HEK293 (cell line): ENCODE results near the gene PRX.
A peak's percentile ranks its signal among the peaks of the same experiment; 100 is the strongest.

Source experiments
- CTCF ChIA-PET: fragments of 350-600 bp; formaldehyde crosslinking; extraction: SDS; loops from one replicate; lab custom pipeline; 2021; ENCODE audit warnings: antibody characterized with exemption; lab: Yijun Ruan, JAX
- POLR2A ChIA-PET: fragments of 300-600 bp; formaldehyde crosslinking; extraction: SDS; loops from one replicate; lab custom pipeline; 2020; ENCODE audit warnings: antibody characterized with exemption, inconsistent platforms; lab: Yijun Ruan, JAX
- H3K27ac ChIP-seq: fragments of 200-500 bp; sonication (Bioruptor generic); 2 replicates; pipeline ENCODE4 v1.5.1; 2014; ENCODE audit warnings: low read depth, low read length, control low read depth, inconsistent platforms; ENCODE audit errors: extremely low read depth
- H3K36me3 ChIP-seq, 2 experiments: fragments of 200-500 bp in 1 of 2; sonication (Bioruptor generic) in 1 of 2; 1 replicate in 1 of 2; 2 replicates in 1 of 2; pipeline ENCODE4 v1.5.1; 2014 to 2017; ENCODE audit warnings: inconsistent platforms in 2 of 2, low read length in 2 of 2; ENCODE audit not compliant: control insufficient read depth in 2 of 2, insufficient read depth in 1 of 2
- H3K4me1 ChIP-seq: fragments of 200-500 bp; sonication (Bioruptor generic); 2 replicates; pipeline ENCODE4 v1.5.1; 2014; ENCODE audit warnings: mild to moderate bottlenecking, low read length, inconsistent platforms; ENCODE audit not compliant: control insufficient read depth, insufficient read depth
- H3K4me3 ChIP-seq: 2 replicates; pipeline ENCODE4 v1.5.1; 2011; ENCODE audit warnings: low read depth, mild to moderate bottlenecking, control low read depth, low read length, moderate library complexity
- H3K9me3 ChIP-seq: fragments of 200-500 bp; sonication (Bioruptor generic); 2 replicates; pipeline ENCODE4 v1.5.1; 2014; ENCODE audit warnings: low read depth, low read length, inconsistent platforms; ENCODE audit not compliant: control insufficient read depth, insufficient read depth
- BCL11A ChIP-seq: fragments of 450-650 bp; formaldehyde crosslinking; IDR thresholded peaks from 2 replicates; pipeline ENCODE4 v1.5.1; 2016; ENCODE audit warnings: low read depth, missing biosample characterization, missing genetic modification characterization
- GLIS2 ChIP-seq: fragments of 450-650 bp; formaldehyde crosslinking; IDR thresholded peaks from 2 replicates; pipeline ENCODE4 v1.5.1; 2016; ENCODE audit warnings: missing biosample characterization, missing genetic modification characterization
- HOXA7 ChIP-seq: sonication (generic); formaldehyde crosslinking; IDR thresholded peaks from 2 replicates; pipeline ENCODE4 v1.8.1; 2022; ENCODE audit warnings: missing genetic modification reagents, borderline replicate concordance
- KLF9 ChIP-seq: fragments of 450-650 bp; formaldehyde crosslinking; IDR thresholded peaks from 2 replicates; pipeline ENCODE4 v1.5.1; 2016; ENCODE audit warnings: missing biosample characterization, missing genetic modification characterization, low read depth
- PRDM4 ChIP-seq: fragments of 450-650 bp; formaldehyde crosslinking; IDR thresholded peaks from 2 replicates; pipeline ENCODE4 v1.5.1; 2017; ENCODE audit warnings: missing biosample characterization, missing genetic modification characterization
- YY2 ChIP-seq: fragments of 450-650 bp; formaldehyde crosslinking; IDR thresholded peaks from 2 replicates; pipeline ENCODE4 v1.5.1; 2016; ENCODE audit warnings: missing biosample characterization, missing genetic modification characterization
- ZBTB21 ChIP-seq: fragments of 450-650 bp; formaldehyde crosslinking; IDR thresholded peaks from 2 replicates; pipeline ENCODE4 v1.5.1; 2017; ENCODE audit warnings: missing biosample characterization, missing genetic modification characterization
- ZBTB6 ChIP-seq: fragments of 450-650 bp; formaldehyde crosslinking; IDR thresholded peaks from 2 replicates; pipeline ENCODE4 v1.5.1; 2017; ENCODE audit warnings: missing biosample characterization, missing genetic modification characterization
- ZFP3 ChIP-seq: fragments of 450-650 bp; formaldehyde crosslinking; IDR thresholded peaks from 2 replicates; pipeline ENCODE4 v1.5.1; 2016; ENCODE audit warnings: low read depth, missing biosample characterization, missing genetic modification characterization
- ZNF184 ChIP-seq: fragments of 450-650 bp; IDR thresholded peaks from 2 replicates; pipeline ENCODE4 v1.5.1; 2018; ENCODE audit warnings: missing biosample characterization, mild to moderate bottlenecking, missing genetic modification characterization
- ZNF24 ChIP-seq: fragments of 450-650 bp; formaldehyde crosslinking; IDR thresholded peaks from 2 replicates; pipeline ENCODE4 v1.5.1; 2016; ENCODE audit warnings: missing biosample characterization, missing genetic modification characterization
- ZNF26 ChIP-seq: fragments of 450-650 bp; formaldehyde crosslinking; IDR thresholded peaks from 2 replicates; pipeline ENCODE4 v1.5.1; 2016; ENCODE audit warnings: missing biosample characterization, missing genetic modification characterization
- ZNF335 ChIP-seq: fragments of 450-650 bp; formaldehyde crosslinking; conservative IDR thresholded peaks from 2 replicates; pipeline ENCODE4 v1.5.1; 2016; ENCODE audit warnings: missing biosample characterization, missing genetic modification characterization
- ZNF366 ChIP-seq: fragments of 450-650 bp; formaldehyde crosslinking; conservative IDR thresholded peaks from 2 replicates; pipeline ENCODE4 v1.5.1; 2016; ENCODE audit warnings: missing biosample characterization, missing genetic modification characterization
- ZNF391 ChIP-seq: fragments of 450-650 bp; formaldehyde crosslinking; IDR thresholded peaks from 2 replicates; pipeline ENCODE4 v1.5.1; 2016; ENCODE audit warnings: low read depth, missing biosample characterization, missing genetic modification characterization, borderline replicate concordance
- ZNF433 ChIP-seq: fragments of 450-650 bp; formaldehyde crosslinking; IDR thresholded peaks from 2 replicates; pipeline ENCODE4 v1.5.1; 2016; ENCODE audit warnings: missing biosample characterization, missing genetic modification characterization, low read depth
- ZNF48 ChIP-seq: fragments of 450-650 bp; formaldehyde crosslinking; IDR thresholded peaks from 2 replicates; pipeline ENCODE4 v1.5.1; 2016; ENCODE audit warnings: missing biosample characterization, missing genetic modification characterization
- ZNF580 ChIP-seq: fragments of 450-650 bp; formaldehyde crosslinking; IDR thresholded peaks from 2 replicates; pipeline ENCODE4 v1.5.1; 2016; ENCODE audit warnings: missing biosample characterization, missing genetic modification characterization
- ZNF600 ChIP-seq: fragments of 450-650 bp; formaldehyde crosslinking; IDR thresholded peaks from 2 replicates; pipeline ENCODE4 v1.5.1; 2016; ENCODE audit warnings: missing biosample characterization, missing genetic modification characterization
- ZNF623 ChIP-seq: fragments of 450-650 bp; formaldehyde crosslinking; IDR thresholded peaks from 2 replicates; pipeline ENCODE4 v1.5.1; 2016; ENCODE audit warnings: missing biosample characterization, missing genetic modification characterization
- ZNF629 ChIP-seq: fragments of 450-650 bp; formaldehyde crosslinking; IDR thresholded peaks from 2 replicates; pipeline ENCODE4 v1.5.1; 2017; ENCODE audit warnings: missing biosample characterization, missing genetic modification characterization
- ZNF670 ChIP-seq: fragments of 450-650 bp; formaldehyde crosslinking; IDR thresholded peaks from 2 replicates; pipeline ENCODE4 v1.5.1; 2016; ENCODE audit warnings: missing biosample characterization, missing genetic modification characterization, low read depth
- ZNF843 ChIP-seq: fragments of 450-650 bp; formaldehyde crosslinking; IDR thresholded peaks from 2 replicates; pipeline ENCODE4 v1.5.1; 2016; ENCODE audit warnings: missing biosample characterization, missing genetic modification characterization
- ZSCAN23 ChIP-seq: fragments of 450-650 bp; formaldehyde crosslinking; IDR thresholded peaks from 2 replicates; pipeline ENCODE4 v1.5.1; 2016; ENCODE audit warnings: missing biosample characterization, missing genetic modification characterization

PRX gene

GRCh38 chr19:40438284-40438683 lies 25.1 kb upstream of the PRX start:
- TF ChIP-seq ZFP3 (tag by site-specific recombination) (no peak), ZNF433 (tag by site-specific recombination) (no peak), ZNF600 (tag by site-specific recombination) (peak; percentile 40; the same call in 1 of the 2 replicates), KLF9 (no peak), ZNF184 (tag by site-specific recombination) (no peak), ZNF623 (tag by site-specific recombination) (peak; percentile 96)
- H3K27ac ChIP-seq: no peak overlapping the region
- no peak overlapping the region for H3K4me3 ChIP-seq
- H3K4me1 ChIP-seq: peaks cover 9% of the 10 kb centered on the region
- H3K9me3 ChIP-seq: no peaks in the 10 kb centered on the region
- ChIA-PET POLR2A (interaction anchor here (1.0 to 17.1 kb wide), 3 partner anchors 14 to 161 kb away, joined by 3 to 428 read pairs (median 3); partner anchors contain the start of gene SERTAD1), CTCF (interaction anchor here (1.0 to 2.7 kb wide), 6 partner anchors 12 to 196 kb away, joined by 4 to 17 read pairs (median 8); partner anchors contain the start of gene SERTAD1)
- peaks cover 20 to 21% of the 10 kb centered on the region in 2 experiments for H3K36me3 ChIP-seq

- POLR2A ChIA-PET: interaction anchor here (0.5 to 17.1 kb wide), 11 partner anchors 9 to 149 kb away, joined by 3 to 428 read pairs (median 5); partner anchors contain the start of genes BLVRB, C19orf47, PLD3 and SERTAD1
- Histone ChIP-seq H3K4me3 (peak overlapping the region; percentile 34), H3K4me1 (peaks cover 16% of the 10 kb centered on the region), H3K27ac (peak overlapping the region; percentile 100), H3K36me3 (no peaks in the 10 kb centered on the region; a peak in 1 of 3 replicates), H3K9me3 (no peaks in the 10 kb centered on the region)
- CTCF ChIA-PET: interaction anchor here (1.0 to 3.0 kb wide), 9 partner anchors 9 to 279 kb away, joined by 4 to 21 read pairs (median 5); no protein-coding TSS in a partner anchor
- TF ChIP-seq ZNF629 (tag by site-specific recombination) (peak; percentile 56; the same call in 1 of the 2 replicates), GLIS2 (tag by site-specific recombination) (peak; percentile 95), BCL11A (tag by site-specific recombination) (peak; percentile 46; the same call in 1 of the 2 replicates), YY2 (tag by site-specific recombination) (no peak), ZNF580 (tag by site-specific recombination) (0 out of 2 replicates have a peak, but pooled peaks have one; percentile 19), ZNF24 (tag by site-specific recombination) (0 out of 2 replicates have a peak, but pooled peaks have one; percentile 42), HOXA7 (CRISPR knock-in tag) (no peak), ZNF335 (peak; percentile 98), ZNF391 (tag by site-specific recombination) (0 out of 2 replicates have a peak, but pooled peaks have one; percentile 67), ZBTB6 (tag by site-specific recombination) (peak; percentile 51; the same call in 1 of the 2 replicates), ZBTB21 (tag by site-specific recombination) (no peak; the same call in 1 of the 2 replicates), ZNF26 (tag by site-specific recombination) (no peak), ZNF670 (tag by site-specific recombination) (no peak), ZNF48 (tag by site-specific recombination) (no peak), ZSCAN23 (peak; percentile 58; the same call in 1 of the 2 replicates), ZNF843 (tag by site-specific recombination) (peak; percentile 18; the same call in 1 of the 2 replicates), ZNF623 (tag by site-specific recombination) (peak; percentile 33; the same call in 1 of the 2 replicates), ZNF366 (peak; percentile 86), PRDM4 (tag by site-specific recombination) (peak; percentile 98)
These were observed 20.4 kb upstream of the PRX start for GRCh38 chr19:40433391-40434216.
